ENCODE measurements around the gene OGFOD2.
A peak's percentile ranks its signal among the peaks of the same experiment; 100 is the strongest.
"Not testable (repeated sequence)": the region's sequence is repeated elsewhere in the genome, so short reads cannot be mapped to it uniquely, and the experiment has no call there.

OGFOD2 gene

DNA sequence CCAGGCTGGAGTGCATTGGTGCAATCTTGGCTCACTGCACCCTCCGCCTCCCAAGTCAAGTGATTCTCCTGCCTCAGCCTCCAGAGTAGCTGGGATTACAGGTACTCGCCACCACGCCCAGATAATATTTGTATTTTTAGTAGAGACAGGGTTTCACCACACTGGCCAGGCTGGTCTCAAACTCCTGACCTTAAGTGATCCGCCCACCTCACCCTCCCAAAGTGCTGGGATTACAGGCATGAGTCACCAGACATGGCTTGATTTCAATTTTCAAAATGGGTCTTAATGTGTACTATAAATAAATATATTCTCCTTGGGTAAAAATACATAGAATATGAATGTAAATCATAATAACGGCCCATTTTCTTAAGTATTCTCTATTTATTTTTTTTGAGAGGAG, 33.7 kb upstream of the OGFOD2 start:
- H3K4me3 ChIP-seq (ENCODE audit: low read depth, low read length); H3K36me3 ChIP-seq (ENCODE audit: insufficient read depth, low read length); H3K27ac ChIP-seq (ENCODE audit: low read depth, low read length); H3K27me3 ChIP-seq (ENCODE audit: insufficient read depth, low read length); H2AFZ ChIP-seq (ENCODE audit: low read length, unreplicated experiment); H3K79me2 ChIP-seq (ENCODE audit: control insufficient read depth, insufficient read depth, low read length, unreplicated experiment): not testable (repeated sequence)
- H3K4me1 ChIP-seq (ENCODE audit: control insufficient read depth, insufficient read depth, low read length, unreplicated experiment), result peaks cover 41% of the 10 kb centered on the region

DNA sequence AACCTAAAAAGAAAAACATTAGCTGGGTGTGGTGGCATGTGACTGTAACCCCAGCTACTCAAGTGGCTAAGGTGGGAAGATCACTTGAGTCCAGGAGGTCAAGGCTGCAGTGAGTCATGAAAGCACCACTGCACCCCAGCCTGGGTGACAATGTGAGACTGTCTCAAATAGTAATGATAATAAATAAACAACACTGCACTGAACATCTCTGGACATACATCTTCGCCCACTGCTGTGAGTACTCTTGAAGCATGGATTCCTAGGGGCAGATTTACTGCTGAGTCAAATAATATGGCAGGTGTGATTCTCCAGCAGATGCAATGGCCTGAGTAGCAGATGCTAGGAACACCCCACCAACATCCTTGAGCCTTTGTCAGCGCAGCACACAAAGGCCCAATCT, 32.4 kb upstream of the OGFOD2 start:
- Histone ChIP-seq H3K36me3 (ENCODE audit: insufficient read depth, low read length) (no peaks in the 10 kb centered on the region), H2AFZ (ENCODE audit: low read length, unreplicated experiment) (no peak overlapping the region), H3K4me1 (ENCODE audit: control insufficient read depth, insufficient read depth, low read length, unreplicated experiment) (peaks cover 52% of the 10 kb centered on the region), H3K27me3 (ENCODE audit: insufficient read depth, low read length) (no peaks in the 10 kb centered on the region), H3K4me3 (ENCODE audit: low read depth, low read length) (no peak overlapping the region), H3K27ac (ENCODE audit: low read depth, low read length) (no peak overlapping the region), H3K79me2 (ENCODE audit: control insufficient read depth, insufficient read depth, low read length, unreplicated experiment) (no peaks in the 10 kb centered on the region)

DNA sequence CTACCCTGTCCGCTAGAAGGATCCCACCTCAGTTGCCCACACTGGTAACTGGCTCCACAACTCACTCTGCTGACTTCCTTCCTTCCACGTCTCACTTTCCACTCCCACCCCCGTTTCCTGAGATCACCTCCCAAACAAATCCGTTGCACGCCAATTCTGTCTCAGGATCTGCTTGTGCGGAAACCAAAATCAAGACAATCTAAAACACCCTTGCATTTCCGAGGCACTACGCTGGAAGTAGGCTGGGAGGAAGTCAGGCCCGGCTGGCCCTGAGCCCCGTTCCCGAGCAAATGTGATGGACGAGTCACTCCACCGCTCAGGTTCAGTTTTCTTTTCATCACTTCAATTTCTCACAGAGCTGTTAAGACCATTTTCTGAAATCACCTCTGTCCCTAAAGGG, 31.8 kb upstream of the OGFOD2 start:
- H3K36me3 ChIP-seq (ENCODE audit: insufficient read depth, low read length), result no peaks in the 10 kb centered on the region
- H3K79me2 ChIP-seq (ENCODE audit: control insufficient read depth, insufficient read depth, low read length, unreplicated experiment), result no peaks in the 10 kb centered on the region
- no peaks in the 10 kb centered on the region for H3K27me3 ChIP-seq (ENCODE audit: insufficient read depth, low read length)
- H3K27ac ChIP-seq (ENCODE audit: low read depth, low read length), result no peak overlapping the region
- H3K4me1 ChIP-seq (ENCODE audit: control insufficient read depth, insufficient read depth, low read length, unreplicated experiment), result peaks cover 53% of the 10 kb centered on the region
- H3K4me3 ChIP-seq (ENCODE audit: low read depth, low read length), result no peak overlapping the region
- no peak overlapping the region for H2AFZ ChIP-seq (ENCODE audit: low read length, unreplicated experiment)

DNA sequence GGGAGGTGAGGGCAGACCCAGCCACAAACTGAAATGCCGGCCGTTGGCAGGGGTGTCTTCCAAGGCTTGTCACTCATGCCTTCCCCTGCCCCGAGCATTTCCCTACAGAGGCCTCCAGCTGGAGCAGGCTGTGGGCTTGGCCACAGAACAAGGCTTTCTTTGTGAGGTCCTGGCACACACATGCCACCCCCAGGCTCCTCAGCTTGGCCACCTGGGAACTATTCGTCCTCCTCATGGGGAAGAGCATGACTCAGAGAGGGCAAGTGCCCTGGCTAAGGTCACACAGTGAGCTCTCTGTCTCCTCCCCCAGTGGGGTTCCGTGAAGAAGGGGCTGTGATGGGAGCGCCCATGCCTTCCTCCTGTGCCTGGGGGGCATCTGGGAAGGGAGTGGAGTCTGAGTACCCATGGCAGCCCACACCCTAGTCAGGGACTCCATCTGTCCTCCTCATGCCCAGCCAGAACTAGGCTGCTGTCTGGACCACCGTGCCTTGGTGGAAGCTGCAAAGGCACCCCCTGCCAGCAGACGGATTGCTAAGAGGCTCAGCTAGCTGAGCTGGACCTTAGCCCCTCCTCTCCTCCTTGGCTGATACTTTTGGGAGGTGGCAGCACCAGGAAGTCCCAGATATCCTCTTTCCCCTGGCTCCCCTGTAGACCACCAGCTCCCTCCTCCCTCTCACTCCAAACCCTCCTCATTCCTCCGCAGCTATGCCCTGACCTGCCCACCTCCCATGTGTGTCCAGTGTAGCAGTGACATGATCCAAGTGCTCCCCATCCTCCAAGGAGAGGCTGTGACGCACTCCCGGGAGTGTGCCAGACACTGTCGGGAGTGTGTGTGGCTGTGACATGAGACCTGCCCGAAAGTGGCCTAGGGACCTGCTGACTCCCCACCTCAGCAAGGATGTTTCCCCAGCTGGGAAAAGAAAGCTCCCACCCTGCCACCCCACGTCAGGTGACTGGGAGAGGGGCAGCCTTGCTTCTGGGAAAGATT, 30.1 kb upstream of the OGFOD2 start:
- Histone ChIP-seq H3K27me3 (ENCODE audit: insufficient read depth, low read length) (no peaks in the 10 kb centered on the region), H3K4me3 (ENCODE audit: low read depth, low read length) (no peak overlapping the region), H3K27ac (ENCODE audit: low read depth, low read length) (no peak overlapping the region), H2AFZ (ENCODE audit: low read length, unreplicated experiment) (no peak overlapping the region), H3K36me3 (ENCODE audit: insufficient read depth, low read length) (no peaks in the 10 kb centered on the region), H3K4me1 (ENCODE audit: control insufficient read depth, insufficient read depth, low read length, unreplicated experiment) (peaks cover 53% of the 10 kb centered on the region), H3K79me2 (ENCODE audit: control insufficient read depth, insufficient read depth, low read length, unreplicated experiment) (no peaks in the 10 kb centered on the region)

DNA sequence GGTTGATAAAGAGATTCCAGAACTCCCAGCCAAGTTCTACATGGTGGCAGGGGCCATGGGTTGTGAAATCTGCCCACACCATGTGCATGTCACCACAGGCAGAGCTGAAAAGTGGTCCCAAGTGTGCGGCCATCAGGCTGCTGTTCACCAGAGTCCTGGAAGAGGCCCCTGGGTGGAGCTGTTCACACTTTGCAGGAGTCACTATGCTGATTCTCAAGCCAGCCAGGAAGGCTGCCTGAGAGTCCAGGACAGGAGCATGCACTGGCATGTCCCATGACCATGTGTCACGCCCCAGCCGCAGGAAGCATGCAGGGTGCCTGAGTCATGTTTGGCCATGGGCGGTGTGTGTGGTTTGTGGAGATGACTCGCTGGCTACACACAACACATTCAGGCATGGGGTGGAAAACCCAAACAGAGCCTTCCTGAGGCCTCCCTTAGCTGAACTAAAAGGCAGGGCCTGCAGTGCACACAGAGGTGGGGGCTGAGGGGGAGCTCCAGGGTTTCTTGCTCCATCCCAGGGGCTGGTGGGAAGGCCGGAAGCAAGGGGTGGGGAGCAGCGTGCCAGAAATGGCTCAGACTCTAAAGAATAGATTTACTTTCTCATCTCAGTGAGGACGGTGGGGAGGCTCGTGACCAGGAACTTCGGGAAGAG, 28.2 kb upstream of the OGFOD2 start:
- H3K4me3 ChIP-seq (ENCODE audit: low read depth, low read length), result no peak overlapping the region

DNA sequence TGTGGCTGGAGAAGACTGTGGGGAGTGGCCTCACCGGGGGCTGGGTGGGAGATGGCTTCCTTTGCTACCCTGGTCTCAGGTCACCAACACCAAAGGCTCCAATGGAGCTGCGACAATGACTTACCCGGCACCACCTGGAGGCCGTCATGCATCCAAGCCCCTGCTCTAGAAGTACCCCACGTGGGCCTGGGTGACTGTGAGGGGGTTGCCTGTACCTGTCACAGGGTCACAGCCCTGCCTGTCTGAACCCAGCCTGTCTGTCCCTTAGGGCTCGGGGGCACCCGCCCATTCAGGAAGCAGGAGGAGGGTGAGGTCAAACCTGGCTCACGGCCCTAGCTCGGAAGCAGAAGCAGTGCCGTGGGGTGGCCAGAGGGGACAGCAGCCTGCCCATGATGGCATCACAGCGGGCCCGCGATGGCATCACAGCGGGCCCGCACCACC, 27.7 kb upstream of the OGFOD2 start:
- Histone ChIP-seq H3K36me3 (ENCODE audit: insufficient read depth, low read length) (no peaks in the 10 kb centered on the region), H2AFZ (ENCODE audit: low read length, unreplicated experiment) (no peak overlapping the region), H3K27me3 (ENCODE audit: insufficient read depth, low read length) (no peaks in the 10 kb centered on the region), H3K4me3 (ENCODE audit: low read depth, low read length) (no peak overlapping the region), H3K27ac (ENCODE audit: low read depth, low read length) (peak overlapping the region; percentile 78), H3K4me1 (ENCODE audit: control insufficient read depth, insufficient read depth, low read length, unreplicated experiment) (peaks cover 47% of the 10 kb centered on the region), H3K79me2 (ENCODE audit: control insufficient read depth, insufficient read depth, low read length, unreplicated experiment) (no peaks in the 10 kb centered on the region)

More for the DNA sequence above, 28.2 kb upstream of the OGFOD2 start:
- Histone ChIP-seq H3K4me1 (ENCODE audit: control insufficient read depth, insufficient read depth, low read length, unreplicated experiment) (peaks cover 50% of the 10 kb centered on the region), H2AFZ (ENCODE audit: low read length, unreplicated experiment) (no peak overlapping the region), H3K79me2 (ENCODE audit: control insufficient read depth, insufficient read depth, low read length, unreplicated experiment) (no peaks in the 10 kb centered on the region), H3K27me3 (ENCODE audit: insufficient read depth, low read length) (no peaks in the 10 kb centered on the region), H3K36me3 (ENCODE audit: insufficient read depth, low read length) (no peaks in the 10 kb centered on the region), H3K27ac (ENCODE audit: low read depth, low read length) (peak overlapping the region; percentile 80)

DNA sequence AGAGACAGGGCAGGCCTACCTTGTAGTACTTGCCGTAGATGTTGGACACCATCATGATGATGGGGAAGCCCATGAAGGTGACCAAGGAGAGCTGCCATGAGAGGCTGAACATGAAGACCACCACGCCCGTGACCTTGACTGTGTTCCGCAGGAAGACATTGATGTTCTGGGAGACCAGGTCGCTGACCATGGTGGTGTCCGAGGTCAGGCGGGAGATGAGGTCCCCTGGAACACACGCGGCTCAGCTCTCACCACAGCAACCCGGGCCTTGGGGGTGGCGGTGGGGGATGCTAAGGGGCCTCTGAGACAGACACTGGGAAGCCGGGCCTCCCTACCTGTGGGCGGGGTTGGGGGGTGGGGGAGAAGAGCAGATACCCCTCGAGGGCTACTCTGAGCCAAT, 26.4 kb upstream of the OGFOD2 start:
- Histone ChIP-seq H3K4me3 (ENCODE audit: low read depth, low read length) (no peak overlapping the region), H3K27ac (ENCODE audit: low read depth, low read length) (no peak overlapping the region), H3K79me2 (ENCODE audit: control insufficient read depth, insufficient read depth, low read length, unreplicated experiment) (no peaks in the 10 kb centered on the region), H3K4me1 (ENCODE audit: control insufficient read depth, insufficient read depth, low read length, unreplicated experiment) (peaks cover 37% of the 10 kb centered on the region), H2AFZ (ENCODE audit: low read length, unreplicated experiment) (no peak overlapping the region), H3K27me3 (ENCODE audit: insufficient read depth, low read length) (no peaks in the 10 kb centered on the region), H3K36me3 (ENCODE audit: insufficient read depth, low read length) (no peaks in the 10 kb centered on the region)

DNA sequence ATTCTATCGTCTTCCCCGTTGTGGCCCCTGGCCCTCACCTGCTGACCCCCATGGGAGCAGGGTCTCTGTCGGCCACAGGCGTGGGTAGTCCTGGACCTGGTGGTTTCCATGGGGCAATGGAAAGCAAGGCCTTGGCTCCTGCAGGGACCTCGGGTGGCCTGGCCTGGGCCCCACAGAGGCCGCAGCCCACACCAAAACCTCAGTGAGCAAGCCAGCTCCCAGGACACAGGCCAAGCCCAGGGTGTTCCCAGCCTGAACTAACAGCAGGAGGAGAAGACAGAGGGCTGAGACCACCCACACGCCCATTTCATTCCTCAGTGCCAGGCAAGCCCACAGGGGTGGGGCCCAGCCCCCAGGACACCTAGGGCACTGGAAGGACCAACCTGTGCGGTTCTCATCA, 25.6 kb upstream of the OGFOD2 start:
- peaks cover 33% of the 10 kb centered on the region for H3K4me1 ChIP-seq (ENCODE audit: control insufficient read depth, insufficient read depth, low read length, unreplicated experiment)

DNA sequence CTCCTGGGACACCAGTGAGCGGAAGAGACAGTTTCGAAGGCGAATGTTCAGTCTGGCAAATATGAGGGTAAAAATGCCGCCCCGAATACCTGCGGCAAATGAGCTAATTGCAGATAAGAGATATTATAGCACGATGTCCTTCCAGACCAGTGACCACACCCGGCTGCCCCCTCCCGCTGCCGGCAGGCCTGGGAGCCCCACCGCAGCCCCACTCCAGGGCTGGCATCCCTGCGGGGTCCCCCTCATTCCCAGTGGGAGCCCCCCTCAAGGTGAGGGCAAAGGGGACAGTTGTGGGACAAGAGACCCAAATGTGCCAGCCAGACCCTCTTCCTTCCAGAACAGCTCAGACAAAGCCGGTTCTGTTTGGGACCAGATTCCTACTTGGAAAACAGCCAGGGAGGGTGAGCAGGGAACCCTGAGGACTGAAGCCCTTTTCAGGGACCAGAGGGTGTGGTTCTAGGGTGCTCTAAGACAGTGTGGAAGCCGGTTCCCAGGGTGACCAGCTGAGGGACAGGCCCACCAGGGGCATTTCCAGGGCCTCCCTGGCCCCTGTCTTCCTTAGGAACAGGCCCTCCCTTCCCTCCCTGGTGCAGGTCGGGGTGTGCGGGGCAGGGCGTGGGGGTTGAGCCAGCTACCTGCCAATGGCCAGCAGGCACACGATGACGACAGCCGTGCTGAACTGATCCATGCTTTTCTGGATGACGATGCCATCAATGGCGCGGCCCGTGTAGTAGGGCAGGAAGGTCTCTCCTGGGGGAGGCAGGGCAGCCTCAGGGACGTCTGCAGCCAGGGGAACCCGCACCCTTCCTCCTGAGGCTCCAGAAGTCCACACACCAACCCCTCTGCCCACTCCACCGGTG, 25.0 kb upstream of the OGFOD2 start:
- H2AFZ ChIP-seq (ENCODE audit: low read length, unreplicated experiment), result no peak overlapping the region
- no peaks in the 10 kb centered on the region for H3K79me2 ChIP-seq (ENCODE audit: control insufficient read depth, insufficient read depth, low read length, unreplicated experiment)
- no peaks in the 10 kb centered on the region for H3K27me3 ChIP-seq (ENCODE audit: insufficient read depth, low read length)
- no peaks in the 10 kb centered on the region for H3K36me3 ChIP-seq (ENCODE audit: insufficient read depth, low read length)
- peaks cover 27% of the 10 kb centered on the region for H3K4me1 ChIP-seq (ENCODE audit: control insufficient read depth, insufficient read depth, low read length, unreplicated experiment)
- no peak overlapping the region for H3K27ac ChIP-seq (ENCODE audit: low read depth, low read length)
- H3K4me3 ChIP-seq (ENCODE audit: low read depth, low read length), result no peak overlapping the region

More for the DNA sequence above, 25.6 kb upstream of the OGFOD2 start:
- no peaks in the 10 kb centered on the region for H3K36me3 ChIP-seq (ENCODE audit: insufficient read depth, low read length)
- H2AFZ ChIP-seq (ENCODE audit: low read length, unreplicated experiment), result no peak overlapping the region
- no peak overlapping the region for H3K27ac ChIP-seq (ENCODE audit: low read depth, low read length)
- no peaks in the 10 kb centered on the region for H3K27me3 ChIP-seq (ENCODE audit: insufficient read depth, low read length)
- H3K79me2 ChIP-seq (ENCODE audit: control insufficient read depth, insufficient read depth, low read length, unreplicated experiment), result no peaks in the 10 kb centered on the region
- H3K4me3 ChIP-seq (ENCODE audit: low read depth, low read length), result no peak overlapping the region

DNA sequence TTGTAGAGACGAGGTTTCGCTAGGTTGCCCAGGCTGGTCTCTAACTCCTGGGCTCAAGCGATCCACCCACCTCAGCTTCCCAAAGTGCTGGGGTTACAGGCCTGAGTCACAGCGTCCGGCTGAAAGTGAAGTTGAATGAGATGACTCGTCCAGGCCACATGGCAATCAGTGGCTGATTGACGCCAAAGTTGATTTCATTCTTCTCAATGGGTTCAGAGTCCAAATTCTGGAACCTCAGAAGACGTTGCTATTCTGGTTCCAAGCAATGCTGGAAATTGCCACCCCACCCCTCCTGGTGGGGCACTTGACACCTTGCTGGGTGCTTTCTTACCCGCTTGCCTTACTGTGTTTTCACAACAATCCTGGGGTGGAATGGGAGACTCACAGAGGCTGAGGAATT, 23.6 kb upstream of the OGFOD2 start:
- no peak overlapping the region for H3K4me3 ChIP-seq (ENCODE audit: low read depth, low read length)
- H3K27me3 ChIP-seq (ENCODE audit: insufficient read depth, low read length), result no peaks in the 10 kb centered on the region
- H3K4me1 ChIP-seq (ENCODE audit: control insufficient read depth, insufficient read depth, low read length, unreplicated experiment), result peaks cover 21% of the 10 kb centered on the region
- H3K36me3 ChIP-seq (ENCODE audit: insufficient read depth, low read length), result no peaks in the 10 kb centered on the region
- peak overlapping the region; percentile 52; the same call in 1 of the 2 replicates for H3K27ac ChIP-seq (ENCODE audit: low read depth, low read length)
- H3K79me2 ChIP-seq (ENCODE audit: control insufficient read depth, insufficient read depth, low read length, unreplicated experiment), result no peaks in the 10 kb centered on the region
- no peak overlapping the region for H2AFZ ChIP-seq (ENCODE audit: low read length, unreplicated experiment)

All from ACC112 (cell line).